HepG2 (cell line): ENCODE results near the gene ATAD3C. TPM values are rescaled to one million over a fixed set of nuclear protein-coding genes. Genes with fewer than 3 reads are reported as not detected.
A peak's percentile ranks its signal among the peaks of the same experiment; 100 is the strongest.

Experiments
- ARID5B ChIP-seq: IDR thresholded peaks from 2 replicates; pipeline ENCODE4 v1.4.0; 2020; ENCODE audit warnings: mild to moderate bottlenecking, missing genetic modification reagents
- ATF3 ChIP-seq: sonication (generic); formaldehyde crosslinking; IDR thresholded peaks from 2 replicates; pipeline ENCODE4 v1.4.0; 2020; ENCODE audit warnings: missing genetic modification reagents
- DNMT1 ChIP-seq: sonication (generic); formaldehyde crosslinking; IDR thresholded peaks from 2 replicates; pipeline ENCODE4 v1.5.1; 2020; ENCODE audit warnings: mild to moderate bottlenecking, missing genetic modification reagents
- ELF4 ChIP-seq: sonication (generic); formaldehyde crosslinking; IDR thresholded peaks from 2 replicates; pipeline ENCODE4 v1.5.0; 2020; ENCODE audit warnings: missing genetic modification reagents, mild to moderate bottlenecking, moderate library complexity, borderline replicate concordance
- IKZF1 ChIP-seq: fragments of 450-650 bp; IDR thresholded peaks from 2 replicates; pipeline ENCODE4 v1.7.1; 2016
- IKZF5 ChIP-seq: IDR thresholded peaks from 2 replicates; pipeline ENCODE4 v1.6.1; 2018; ENCODE audit warnings: missing genetic modification reagents, mild to moderate bottlenecking, missing compliant biosample characterization
- MATR3 ChIP-seq: sonication (generic); formaldehyde crosslinking; IDR thresholded peaks from 2 replicates; pipeline ENCODE4 v1.4.0; 2020; ENCODE audit warnings: missing genetic modification reagents
- MIXL1 ChIP-seq: IDR thresholded peaks from 2 replicates; pipeline ENCODE4 v1.6.1; 2016
- NCOR1 ChIP-seq: fragments of 200-600 bp; sonication (generic); IDR thresholded peaks from 2 replicates; pipeline ENCODE4 v1.7.0; 2017; ENCODE audit warnings: antibody characterized with exemption, low read length, borderline replicate concordance
- RNF219 ChIP-seq: sonication (generic); formaldehyde crosslinking; IDR thresholded peaks from 2 replicates; pipeline ENCODE4 v1.5.0; 2020; ENCODE audit warnings: mild to moderate bottlenecking, missing genetic modification reagents
- ZBTB20 ChIP-seq: sonication (generic); formaldehyde crosslinking; IDR thresholded peaks from 2 replicates; pipeline ENCODE4 v1.8.1; 2023; ENCODE audit warnings: missing genetic modification reagents, low read depth, mild to moderate bottlenecking, borderline replicate concordance
- ZNF383 ChIP-seq: sonication (generic); formaldehyde crosslinking; IDR thresholded peaks from 2 replicates; pipeline ENCODE4 v1.4.0; 2020; ENCODE audit warnings: missing genetic modification reagents, mild to moderate bottlenecking, borderline replicate concordance
- ZNF580 ChIP-seq: IDR thresholded peaks from 2 replicates; pipeline ENCODE4 v1.6.1; 2016; ENCODE audit warnings: low read depth, borderline replicate concordance
- ZNF687 ChIP-seq: sonication (generic); formaldehyde crosslinking; IDR thresholded peaks from 2 replicates; pipeline ENCODE4 v1.5.1; 2020; ENCODE audit warnings: mild to moderate bottlenecking, missing genetic modification reagents, moderate library complexity
- ZNF83 ChIP-seq: sonication (generic); formaldehyde crosslinking; IDR thresholded peaks from 2 replicates; pipeline ENCODE4 v1.4.0; 2020; ENCODE audit warnings: missing genetic modification reagents, mild to moderate bottlenecking, borderline replicate concordance
- polyA plus RNA-seq, 8 experiments: library from polyadenylated mRNA; depleted of rRNA in 3 of 8; stranded (reverse) in 7 of 8; unstranded in 1 of 8; fragments of >200 nt; fragmentation: Illumina TruSeq in 4 of 8; extraction: Trizol in 4 of 8; gene quantifications; 2 replicates each; pipeline versions ENCODE4 v1.2.1 to v1.2.3, GENCODE V29; 2011 to 2016; ENCODE audit warnings: low read depth in 4 of 8, missing spikeins in 1 of 8, mixed read lengths in 1 of 8; ENCODE audit not compliant: insufficient read depth in 1 of 8
- total RNA-seq, 5 experiments: library from RNA; depleted of rRNA; stranded (reverse); fragments of >200 nt; fragmentation: Illumina TruSeq; extraction: Trizol; gene quantifications; 2 replicates each; pipeline ENCODE4 v1.2.3, GENCODE V29; 2016; ENCODE audit warnings: low read depth in 1 of 5

Gene ATAD3C
- total and polyA plus RNA-seq, 2 of the 13 experiments (the other 11 are each of a cell fraction or from before 2014, with no cell fraction given): 2.4 to 3.2 TPM

- TF ChIP-seq ARID5B (CRISPR knock-in tag) (peak; percentile 85), ATF3 (CRISPR knock-in tag) (no peak), ZBTB20 (CRISPR knock-in tag) (peak; percentile 75), IKZF5 (peak; percentile 98), NCOR1 (peak; percentile 86; the same call in 1 of the 2 replicates), ZNF580 (CRISPR knock-in tag) (peak; percentile 93; the same call in 1 of the 2 replicates), ZNF83 (no peak), DNMT1 (CRISPR knock-in tag) (no peak; the same call in 1 of the 2 replicates), MATR3 (no peak), MIXL1 (0 out of 2 replicates have a peak, but pooled peaks have one; percentile 40), ZNF687 (peak; percentile 86), ZNF383 (CRISPR knock-in tag) (no peak), RNF219 (CRISPR knock-in tag) (no peak; the same call in 1 of the 2 replicates), IKZF1 (no peak), ELF4 (CRISPR knock-in tag) (peak; percentile 92)
These were observed 16.3 kb upstream of the ATAD3C start (continued) for GRCh38 chr1:1432951-1433803.
